GM18861 (cell line): ENCODE measurements around the gene CAGE1.
"Not testable (repeated sequence)": the region's sequence is repeated elsewhere in the genome, so short reads cannot be mapped to it uniquely, and the experiment has no call there.

Source experiments
- ATAC-seq: cut with Tn5 transposase; IDR thresholded peaks from one replicate; pipeline ENCODE4 v1.9.1; 2021; ENCODE audit not compliant: unreplicated experiment

The CAGE1 gene

DNA sequence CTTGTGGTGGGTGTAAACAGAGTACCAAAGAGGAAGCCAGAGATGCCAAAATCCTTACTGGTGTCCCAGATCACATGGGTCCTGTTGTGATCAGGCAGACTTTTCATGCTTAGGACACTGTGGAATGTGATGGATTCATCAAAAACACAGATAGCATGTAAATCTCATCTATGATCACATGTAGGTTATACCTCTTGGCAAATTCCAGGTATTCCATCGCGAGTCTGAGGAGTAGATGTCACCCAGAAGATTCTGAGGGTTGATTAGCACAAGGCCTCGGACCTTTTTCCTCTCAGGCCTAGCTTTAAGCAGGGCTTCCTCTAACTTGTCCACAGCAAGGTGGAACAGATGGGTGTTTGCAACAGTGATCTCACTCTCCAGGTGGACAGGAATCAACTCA is 48.3 kb downstream of the CAGE1 start:
- no peak for ATAC-seq

DNA sequence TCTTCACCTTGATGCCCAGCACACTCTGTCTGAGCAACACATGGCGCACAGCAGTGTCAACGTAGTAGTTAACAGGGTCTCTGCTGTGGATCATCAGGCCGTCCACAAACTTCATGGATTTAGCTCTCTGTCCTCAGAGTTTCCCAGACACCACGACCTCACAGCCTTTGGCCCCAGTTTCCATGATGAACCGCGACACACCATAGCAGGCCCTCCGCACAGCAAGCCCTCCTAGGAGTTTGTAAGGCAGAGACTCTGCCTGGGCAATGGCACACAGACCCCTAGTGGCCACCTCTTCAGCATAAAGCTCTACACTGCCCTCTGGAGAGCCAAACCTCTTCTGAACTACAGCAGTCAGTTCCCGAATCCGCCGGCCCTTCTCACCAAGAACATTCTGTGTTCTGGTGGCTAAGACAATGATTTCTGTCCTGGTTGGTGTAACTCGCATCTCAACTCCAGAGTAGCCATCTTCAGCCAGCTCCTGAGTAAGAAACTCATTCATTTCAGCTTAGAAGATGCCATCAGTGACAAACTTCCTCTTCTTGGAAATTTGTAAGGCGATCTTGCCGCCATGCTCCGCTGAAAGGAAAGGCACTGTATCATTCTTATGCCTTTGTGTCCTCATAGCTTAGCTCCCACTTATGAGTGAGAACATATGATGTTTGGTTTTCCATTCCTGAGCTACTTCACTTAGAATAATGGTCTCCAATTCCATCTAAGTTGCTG is 50.4 kb downstream of the CAGE1 start:
- ATAC-seq: not testable (repeated sequence)

DNA sequence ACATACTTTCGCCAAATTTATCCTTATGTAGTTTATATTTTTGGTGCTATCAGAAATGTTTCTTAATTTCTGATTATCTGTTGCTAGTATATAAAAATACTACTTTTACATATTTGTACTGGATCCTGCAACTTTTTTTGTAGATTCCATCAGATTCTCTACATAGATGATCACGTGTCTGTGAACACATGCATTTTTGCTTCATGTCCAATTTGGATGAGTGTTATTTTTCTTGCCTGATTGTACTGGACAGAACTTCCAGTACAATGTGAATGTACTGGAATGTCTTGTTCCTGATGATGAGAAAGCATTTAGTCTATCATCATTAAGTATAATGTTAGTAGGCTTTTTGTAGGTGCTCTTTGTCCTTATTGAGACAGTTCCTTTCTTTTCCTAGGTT is 51.5 kb downstream of the CAGE1 start:
- no peak for ATAC-seq

DNA sequence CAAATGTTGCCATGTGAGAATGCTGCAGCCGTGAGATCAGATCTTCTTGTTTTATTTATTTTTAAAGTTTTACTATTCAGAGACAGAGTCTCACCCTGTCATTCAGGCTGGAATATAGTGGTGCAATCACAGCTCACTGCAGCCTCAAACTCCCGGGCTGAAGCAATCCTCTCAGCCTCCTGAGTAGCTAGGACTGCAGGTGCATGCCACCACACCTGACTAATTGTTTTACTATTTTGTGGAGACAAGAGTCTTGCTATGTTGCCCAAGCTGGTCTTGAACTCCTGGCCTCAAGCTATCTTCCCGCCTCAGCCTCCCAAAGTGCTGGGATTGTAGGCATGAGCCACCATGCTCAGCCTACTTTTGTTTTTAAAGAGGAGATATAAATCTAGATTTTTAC is 54.0 kb downstream of the CAGE1 start:
- no peak for ATAC-seq

DNA sequence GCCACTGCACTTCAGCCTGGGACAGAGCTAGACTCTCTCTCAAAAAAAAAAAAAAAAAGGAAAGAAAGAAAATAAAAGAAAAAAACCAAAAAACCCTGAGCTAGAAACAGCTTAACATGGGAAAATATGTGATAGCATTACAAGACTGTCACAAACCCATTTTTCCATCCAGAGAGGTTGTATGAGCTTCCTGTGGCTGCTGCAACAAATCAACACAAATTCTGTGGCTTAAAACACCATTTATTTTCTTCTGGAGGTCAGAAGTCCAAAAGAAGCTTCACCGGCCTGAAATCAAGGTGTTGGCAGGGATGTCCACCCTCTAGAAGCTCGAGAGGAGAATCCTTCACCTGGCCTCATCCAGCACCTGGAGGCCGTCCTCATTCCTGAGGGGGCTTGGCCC is 54.9 kb downstream of the CAGE1 start:
- ATAC-seq: no peak

DNA sequence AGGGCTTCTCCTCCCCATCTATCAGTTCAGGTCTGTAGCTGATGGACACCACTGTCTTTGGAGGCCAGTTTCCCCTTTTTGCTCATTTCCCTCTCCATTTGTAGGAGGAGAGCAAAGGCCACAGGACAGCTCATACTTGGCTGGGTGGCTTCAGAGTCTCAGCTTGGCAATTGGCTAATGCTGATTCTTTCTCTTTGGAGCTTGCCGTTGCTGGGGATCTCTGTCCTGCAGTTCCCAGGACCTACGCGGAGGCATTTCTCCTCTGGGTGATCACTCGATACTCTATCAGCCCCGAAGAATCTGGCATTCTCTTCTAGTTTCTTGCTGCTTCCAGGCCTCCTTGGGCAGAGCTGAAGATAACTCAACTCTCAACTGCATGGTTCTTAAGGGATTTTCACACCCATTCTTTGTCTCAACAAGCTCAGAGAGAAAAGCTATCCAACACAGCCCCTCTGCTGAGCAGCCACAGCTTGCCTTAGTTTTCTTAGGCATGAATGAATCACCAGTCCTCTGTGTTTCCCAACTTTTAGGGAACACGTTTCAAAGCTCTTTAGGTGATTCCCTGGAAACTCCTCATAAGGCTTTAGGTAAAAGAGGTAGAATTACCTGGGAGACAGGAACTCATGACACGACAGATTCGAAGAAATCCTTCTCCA is 57.3 kb downstream of the CAGE1 start:
- no peak for ATAC-seq

DNA sequence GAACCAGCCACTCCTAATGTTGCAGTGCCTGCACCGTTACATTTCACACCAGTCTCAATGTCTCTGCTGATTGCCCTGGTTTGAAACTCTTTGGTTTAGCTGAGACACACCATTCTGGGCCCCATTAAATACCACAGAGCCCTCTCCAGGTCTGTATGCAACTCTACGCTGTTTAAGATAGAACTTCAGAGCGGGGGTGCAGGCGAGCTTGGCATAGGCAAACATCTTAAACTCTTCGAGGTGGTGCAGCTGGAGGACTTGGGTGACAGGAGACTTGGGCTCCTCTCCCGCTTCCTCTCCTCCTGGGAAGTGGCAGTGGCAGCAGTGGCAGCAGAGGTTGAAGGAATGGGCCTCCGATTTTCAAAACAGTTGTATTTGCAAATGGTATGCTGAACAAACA is 58.1 kb downstream of the CAGE1 start:
- ATAC-seq: no peak

DNA sequence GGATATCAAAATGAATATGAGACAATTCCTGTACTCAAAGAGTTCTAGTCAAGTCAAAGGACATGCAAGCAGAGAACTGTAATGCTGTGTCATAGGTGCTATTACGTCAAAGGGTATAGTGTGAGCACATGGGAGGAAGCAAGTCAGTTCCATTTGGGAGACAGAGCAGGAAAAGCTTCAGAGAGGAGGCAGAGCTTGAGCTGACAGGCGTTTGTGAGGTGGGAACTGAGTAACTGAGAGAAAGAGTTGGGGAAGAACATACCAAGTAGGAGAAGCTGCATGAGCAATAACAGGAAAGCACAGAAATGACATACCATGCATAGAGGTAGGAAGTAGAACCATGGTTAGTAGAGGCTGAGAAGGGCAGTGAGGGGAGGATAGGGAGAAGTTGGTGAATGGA is 61.3 kb downstream of the CAGE1 start:
- ATAC-seq: no peak

DNA sequence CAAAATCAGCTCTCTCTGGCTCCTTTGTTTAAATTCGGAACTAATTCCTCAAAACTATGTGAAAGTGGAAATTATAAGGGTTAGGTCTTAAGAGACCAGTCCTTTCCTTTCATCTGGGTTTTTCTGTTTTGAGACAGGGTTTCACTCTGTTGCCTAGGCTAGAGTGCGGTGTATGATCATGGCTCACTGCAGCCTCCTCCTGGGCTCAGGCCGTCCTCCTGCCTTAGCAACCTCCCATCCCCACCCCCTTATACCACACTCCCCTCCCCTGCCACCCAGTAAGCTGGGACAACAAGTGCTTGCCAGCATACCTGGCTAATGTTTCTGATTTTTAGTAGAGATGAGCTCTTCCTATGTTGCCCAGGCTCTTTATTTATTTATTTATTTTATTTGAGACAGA is 63.8 kb downstream of the CAGE1 start:
- ATAC-seq: no peak

DNA sequence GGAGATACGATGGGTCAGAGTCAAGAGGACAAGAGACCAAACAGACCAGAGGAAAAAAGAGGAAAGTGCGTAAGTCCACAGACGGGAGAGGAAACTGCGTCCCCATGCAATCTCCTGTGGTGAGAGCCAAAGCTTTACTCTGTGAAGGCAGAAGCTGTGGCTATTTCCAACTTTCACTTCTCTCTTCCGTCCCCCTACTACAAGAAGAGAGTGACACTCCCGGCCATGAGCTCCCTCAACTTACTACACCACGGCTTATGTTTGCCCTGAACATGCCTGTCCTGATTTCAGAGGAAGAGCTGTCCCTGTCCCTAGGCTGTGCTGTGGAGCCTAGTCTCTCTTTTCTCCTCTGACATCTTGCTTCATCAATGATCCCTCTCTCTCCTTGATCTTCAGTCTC is 65.0 kb downstream of the CAGE1 start:
- ATAC-seq: peak; percentile 62

DNA sequence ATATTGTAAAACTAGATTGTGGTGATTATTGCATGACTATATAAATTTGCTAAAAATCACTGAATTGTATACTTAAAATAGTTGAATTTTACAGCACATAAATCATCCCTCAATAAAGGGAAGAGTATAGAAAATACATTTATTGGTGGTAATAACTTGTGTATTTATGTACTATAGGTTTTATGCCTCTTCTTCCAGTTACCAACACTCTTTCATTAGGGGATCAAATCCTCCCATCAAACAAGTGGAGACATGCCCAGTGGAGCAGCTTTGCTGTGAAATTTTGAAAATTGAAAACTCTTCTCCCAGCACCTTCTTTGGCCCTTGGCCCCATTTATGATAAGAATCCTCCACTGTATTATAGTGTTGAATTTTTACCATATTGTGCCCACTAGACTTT is 66.5 kb downstream of the CAGE1 start:
- ATAC-seq: no peak

DNA sequence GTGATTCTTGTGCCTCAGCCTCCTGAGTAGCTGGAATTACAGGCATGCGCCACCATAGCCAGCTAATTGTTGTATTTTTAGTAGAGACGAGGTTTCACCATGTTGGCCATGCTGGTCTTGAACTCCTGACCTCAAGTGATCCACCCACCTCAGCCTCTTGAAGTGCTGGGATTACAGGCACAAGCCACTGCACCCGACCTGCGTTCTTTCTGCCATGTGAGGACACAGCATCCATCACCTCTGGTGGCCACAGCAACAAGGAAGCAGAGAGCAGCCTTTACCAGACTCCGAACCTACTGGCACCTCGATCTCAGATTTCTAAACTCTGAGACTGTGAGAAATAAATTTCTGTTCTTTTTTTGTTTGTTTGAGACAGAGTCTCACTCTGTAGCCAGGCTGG is 67.7 kb downstream of the CAGE1 start:
- not testable (repeated sequence) for ATAC-seq

DNA sequence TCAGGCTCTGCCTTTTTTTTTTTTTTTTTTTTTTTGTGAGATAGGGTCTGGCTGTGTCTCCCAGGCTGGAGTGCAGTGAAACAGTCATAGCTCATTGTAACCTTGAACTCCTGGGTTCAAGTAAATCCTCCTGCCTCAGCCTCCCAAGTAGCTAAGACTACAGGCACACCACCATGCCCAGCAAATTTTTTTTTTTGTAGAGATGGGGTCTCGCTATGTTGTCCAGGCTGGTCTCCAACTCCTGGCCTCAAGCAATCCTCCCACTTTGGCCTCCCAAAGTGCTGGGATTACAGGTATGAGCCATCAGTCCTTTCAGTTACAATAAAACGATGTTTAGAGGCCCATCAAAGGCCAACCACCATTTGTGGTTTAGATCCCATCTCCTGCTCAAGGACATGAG is 70.1 kb downstream of the CAGE1 start:
- not testable (repeated sequence) for ATAC-seq

DNA sequence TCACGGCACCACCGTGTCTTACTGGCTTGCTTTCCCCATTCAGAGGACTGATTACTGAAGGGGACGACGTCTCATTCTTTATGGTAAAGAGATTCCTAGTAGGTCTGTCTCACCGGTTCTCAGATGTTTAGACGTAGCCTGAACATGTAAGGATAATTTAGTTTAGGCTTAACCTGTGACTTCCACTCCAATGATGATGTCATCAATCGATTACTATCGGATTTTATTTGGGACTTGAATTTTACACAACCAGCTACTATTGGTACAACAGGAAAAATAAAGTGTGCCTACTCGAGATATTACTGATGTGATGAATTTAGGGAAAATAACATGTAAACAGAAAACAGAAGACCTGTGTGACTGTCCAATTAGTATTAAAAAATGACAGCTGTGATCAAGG is 72.0 kb downstream of the CAGE1 start:
- no peak for ATAC-seq

DNA sequence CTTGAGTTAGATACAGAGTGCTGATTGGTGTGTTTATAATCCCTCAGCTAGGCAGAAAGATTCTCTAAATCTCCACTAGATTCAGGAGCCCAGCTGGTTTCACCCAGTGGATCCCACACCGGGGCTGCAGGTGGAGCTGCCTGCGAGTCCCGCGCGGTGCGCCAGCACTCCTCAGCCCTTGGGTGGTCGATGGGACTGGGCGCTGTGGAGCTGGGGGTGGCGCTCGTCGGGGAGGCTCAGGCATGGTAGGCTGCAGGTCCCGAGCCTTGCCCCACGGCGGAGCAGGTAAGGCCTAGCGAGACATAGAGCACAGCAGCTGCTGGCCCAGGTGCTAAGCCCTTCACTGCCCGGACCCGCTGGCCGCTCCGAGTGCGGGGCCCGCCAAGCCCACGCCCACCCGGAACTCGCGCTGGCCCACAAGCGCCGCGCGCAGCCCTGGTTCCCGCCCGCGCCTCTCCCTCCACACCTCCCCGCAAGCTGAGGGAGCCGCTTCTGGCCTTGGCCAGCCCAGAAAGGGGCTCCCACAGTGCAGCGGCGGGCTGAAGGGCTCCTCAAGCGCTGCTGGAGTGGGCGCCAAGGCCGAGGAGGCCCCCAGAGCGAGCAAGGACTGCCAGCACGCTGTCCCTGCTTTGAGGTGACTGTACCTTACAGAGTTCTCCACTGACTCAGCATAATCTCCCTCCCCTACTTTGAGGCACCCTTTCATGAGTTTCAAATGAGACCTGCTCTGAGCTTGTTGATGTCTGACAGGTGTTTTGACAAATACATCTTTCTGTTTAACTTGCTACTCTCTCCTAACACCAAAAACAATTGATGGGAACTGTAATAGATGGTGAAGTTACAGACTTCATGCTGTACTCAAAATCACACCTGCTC is 72.6 kb downstream of the CAGE1 start:
- ATAC-seq: no peak

DNA sequence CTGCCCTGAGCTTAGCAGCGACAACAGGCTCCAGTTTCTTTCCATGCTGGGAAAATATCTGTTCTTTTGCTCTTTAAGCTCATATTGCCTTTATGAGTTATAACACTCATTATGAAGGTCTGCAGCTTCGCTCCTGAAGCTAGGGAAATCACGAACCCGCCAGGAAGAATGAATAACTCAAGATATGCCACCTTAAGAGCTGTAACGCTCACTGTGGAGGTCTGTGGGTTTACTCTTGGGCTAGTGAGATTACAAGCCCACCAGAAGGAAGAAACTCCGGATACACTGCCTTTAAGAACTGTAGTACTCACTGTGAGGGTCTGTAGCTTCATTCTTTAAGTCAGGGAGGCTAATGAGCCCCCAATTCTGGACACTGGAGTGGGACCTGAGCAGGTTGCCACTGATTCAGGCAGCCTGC is 73.6 kb downstream of the CAGE1 start:
- no peak for ATAC-seq

DNA sequence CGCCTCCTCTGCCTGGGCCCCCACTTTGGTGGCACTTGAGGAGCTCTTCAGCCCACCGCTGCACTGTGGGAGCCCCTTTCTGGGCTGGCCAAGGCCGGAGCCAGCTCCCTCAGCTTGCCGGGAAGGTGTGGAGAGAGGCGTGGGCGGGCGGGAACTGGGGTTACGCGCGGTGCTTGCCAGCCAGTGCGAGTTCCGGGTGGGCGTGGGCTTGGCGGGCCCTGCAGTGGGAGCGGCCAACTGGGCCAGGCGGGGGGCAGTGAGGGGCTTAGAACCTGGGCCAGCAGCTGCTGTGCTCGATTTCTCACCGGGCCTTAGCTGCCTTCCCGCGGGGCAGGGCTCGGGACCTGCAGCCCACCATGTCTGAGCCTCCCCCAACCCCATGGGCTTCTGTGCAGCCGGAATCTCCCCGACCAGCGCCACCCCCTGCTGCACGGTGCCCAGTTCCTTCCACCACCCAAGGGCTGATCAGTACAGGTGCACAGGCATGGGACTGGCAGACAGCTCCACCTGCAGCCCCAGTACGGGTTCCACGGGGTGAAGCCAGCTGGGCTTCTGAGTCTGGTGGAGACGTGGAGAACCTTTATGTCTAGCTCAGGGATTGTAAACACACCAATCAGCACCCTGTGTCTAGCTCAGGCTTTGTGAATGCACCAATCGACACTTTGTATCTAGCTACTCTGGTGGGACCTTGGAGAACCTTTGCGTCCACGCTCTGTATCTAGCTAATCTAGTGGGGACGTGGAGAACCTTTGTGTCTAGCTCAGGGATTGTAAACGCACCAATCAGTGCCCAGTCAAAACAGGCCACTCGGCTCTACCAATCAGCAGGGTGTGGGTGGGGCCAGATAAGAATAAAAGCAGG is 74.2 kb downstream of the CAGE1 start:
- not testable (repeated sequence) for ATAC-seq

DNA sequence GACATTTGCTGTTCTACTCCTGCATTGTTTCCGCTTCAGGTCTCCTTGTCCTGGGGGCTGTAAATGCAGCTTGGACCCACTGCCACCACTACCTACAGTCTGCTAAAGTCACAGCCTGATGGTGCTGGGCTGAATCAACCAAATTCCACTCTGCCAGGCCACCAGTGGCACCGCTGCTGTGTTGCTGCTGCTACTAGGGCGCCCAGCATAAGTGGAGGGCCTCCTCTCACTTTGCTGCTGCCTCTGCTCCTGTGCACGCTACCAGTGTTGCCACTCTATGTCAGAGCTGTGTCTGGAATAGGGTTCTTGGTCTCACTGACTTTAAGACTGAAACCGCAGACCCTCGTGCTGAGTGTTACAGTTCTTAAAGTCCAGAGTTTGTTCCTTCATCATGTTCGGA is 75.1 kb downstream of the CAGE1 start:
- no peak for ATAC-seq

DNA sequence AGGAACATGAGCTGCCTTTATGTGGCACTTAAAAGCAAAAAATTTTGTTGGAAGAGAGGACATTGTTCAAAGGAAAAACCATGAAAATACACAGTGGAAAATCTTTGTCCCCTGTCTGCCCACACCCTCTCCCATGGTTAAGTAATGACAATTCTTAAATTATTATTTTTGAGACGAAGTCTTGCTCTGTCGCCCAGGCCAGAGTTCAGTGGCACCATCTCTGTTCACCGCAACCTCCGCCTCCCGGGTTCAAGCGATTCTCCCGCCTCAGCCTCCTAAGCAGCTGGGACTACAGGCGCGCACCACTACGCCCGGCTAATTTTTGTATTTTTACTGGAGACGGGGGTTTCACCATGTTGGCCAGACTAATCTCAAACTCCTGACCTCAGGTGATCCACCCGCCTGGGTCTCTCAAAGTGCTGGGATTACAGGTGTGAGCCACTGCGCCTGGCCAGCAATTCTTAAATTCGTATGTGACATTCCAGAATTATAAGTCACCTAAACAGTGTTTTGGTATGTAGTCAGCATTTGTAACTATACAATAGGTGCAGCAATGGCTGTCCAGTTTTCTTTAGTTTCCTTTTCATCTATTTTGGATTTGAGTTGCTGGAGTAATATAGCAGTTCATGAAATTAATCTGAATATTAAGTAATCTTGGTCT is 75.9 kb downstream of the CAGE1 start:
- ATAC-seq: no peak
